Fibroblast of skin of abdomen (primary cell): ENCODE data around the gene EGFLAM.

Source experiments
- DNase-seq: peaks from one replicate; pipeline ENCODE4 v3.0.0-alpha.2; 2013

The EGFLAM gene

DNA sequence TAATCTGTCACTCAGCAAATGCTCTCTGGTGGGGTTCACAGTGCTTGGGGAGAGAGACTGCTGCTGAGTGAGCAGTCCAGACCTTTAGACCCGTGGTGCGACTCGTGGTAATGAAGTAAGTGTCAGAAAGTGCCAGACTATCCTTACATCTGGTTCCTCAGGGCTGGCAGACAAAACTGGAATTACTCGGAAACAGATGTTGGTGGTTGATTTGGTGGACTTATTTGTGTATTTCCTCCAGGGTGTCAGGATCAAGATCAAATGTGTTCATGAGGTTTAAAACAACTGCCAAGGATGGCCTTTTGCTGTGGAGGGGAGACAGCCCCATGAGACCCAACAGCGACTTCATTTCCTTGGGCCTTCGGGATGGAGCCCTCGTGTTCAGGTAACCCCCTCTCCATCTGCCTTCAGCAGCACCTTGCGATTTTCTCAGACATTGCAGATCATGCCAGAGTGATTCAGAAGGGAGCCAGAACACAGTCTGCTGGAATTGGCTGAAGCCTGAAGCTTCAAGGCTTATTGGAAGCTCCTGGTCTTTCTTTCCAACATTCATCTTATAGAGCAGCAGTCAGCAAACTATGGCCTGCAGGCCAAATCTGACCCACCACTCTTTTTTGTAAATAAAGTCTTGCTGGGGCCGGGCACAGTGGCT is 192.8 kb downstream of the EGFLAM start:
- DNase-seq: peak; percentile 33

DNA sequence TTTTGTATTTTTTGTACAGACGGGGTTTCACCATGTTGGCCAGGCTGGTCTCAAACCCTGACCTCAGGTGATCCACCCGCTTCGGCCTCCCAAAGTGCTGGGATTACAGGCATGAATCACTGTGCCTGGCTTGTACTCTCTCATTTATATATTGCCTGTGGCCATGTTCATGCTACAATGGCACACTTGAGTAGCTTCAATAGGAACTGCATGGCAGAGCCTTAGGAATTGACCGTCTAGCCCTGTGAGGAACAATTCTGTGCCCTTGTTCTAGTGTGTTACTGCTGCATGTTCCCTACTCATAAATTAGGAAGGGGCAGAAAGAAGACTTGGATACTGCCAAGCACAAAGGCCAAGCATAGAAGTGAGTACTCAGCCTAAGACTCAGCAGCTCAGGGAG is 193.8 kb downstream of the EGFLAM start:
- DNase-seq: no peak

DNA sequence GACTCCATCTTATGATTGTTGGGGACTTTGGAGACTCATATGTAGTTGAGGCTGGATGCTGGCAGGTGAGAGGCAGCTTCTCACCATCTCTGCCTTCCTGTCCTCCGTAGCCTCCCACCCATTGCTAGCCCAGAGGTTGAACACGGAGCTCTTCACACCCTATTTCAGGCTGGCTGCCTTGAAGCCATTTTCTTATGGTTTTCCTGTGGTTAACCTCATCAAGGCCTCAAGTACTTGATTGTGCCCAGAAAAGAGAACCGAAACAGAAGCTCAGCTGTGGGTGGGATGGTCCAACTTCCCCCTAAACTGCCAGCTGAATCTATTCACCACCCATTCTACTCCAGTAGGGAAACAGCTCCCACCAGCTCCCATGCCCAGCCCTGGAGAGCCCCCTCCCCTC is 195.1 kb downstream of the EGFLAM start:
- no peak for DNase-seq

DNA sequence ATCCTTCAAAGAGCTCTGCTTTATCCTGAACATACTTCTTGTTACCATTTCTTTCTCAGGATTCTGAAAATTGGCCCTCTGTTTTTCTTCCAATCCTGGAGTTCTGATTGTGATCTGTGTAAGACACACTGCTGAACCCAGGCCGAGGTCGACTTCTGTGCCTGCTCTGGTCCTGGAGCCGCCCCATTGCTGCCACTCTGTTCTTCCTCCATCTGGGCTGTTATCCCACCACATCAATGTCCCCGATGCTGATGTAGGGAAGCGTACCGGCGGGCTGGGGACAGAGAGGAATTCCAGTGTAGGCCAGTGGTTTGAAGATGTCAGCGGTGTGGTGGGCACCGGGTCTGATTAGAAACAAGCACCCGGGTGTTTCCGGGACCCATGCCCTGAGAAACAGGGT is 195.6 kb downstream of the EGFLAM start:
- DNase-seq: no peak

DNA sequence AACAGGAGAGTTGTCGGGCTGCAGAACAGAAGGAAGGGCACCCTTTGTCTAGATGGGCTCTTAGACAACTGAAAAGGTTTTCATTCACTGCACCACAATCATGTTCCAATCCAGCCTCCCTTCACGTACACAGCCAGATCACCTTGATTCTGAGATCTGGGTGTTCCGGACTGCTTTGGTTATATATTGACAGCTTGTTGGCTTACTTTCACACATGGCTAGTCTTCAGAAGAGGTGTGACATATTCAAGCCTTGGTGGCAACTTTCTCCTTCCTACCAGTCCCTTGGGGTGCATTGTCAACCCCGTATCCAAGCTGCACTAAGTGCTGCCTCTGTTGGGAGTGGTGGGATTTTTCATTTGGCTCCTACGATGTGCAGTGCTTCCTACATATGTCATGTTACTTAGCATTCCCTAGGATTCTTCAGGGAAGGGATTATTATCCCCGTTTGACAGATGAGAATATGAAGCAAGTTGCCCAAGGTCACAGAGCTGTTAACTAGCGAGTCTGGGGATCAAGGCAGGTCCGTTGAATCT is 197.5 kb downstream of the EGFLAM start:
- no peak for DNase-seq

DNA sequence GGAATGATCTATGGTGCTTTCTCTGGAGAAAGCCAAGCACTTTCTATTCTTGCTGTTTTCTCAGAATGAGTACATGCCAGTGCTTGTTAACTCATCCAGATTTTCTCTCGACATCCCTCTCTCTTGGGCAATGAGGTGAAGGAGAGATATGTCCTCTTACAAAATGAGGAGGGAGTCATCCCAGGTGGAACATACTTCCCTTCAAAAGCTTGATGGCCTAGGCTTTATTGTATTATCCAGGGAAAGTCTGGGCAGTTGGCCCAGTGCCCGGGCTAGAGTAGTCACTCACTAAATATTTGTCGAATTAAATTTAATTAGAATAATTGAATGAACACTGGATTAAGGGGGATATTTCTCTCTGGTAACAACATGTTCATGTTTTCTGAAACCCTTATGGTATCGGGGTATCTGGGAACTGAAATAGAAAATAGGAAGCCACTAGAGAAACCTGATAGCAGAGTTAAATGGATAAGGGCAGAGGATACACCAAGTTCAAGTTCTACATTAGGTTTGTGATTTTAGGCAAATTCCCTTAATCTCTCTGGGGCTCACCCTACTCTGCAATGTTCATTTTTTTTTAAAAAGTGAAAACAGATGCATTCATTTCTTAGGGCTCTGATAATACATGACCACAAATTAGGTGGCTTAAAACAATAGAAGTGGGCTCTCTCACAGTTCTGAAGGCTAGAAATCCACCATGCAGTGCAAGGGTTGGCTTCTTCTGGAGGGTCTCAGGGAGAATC is 198.5 kb downstream of the EGFLAM start:
- DNase-seq: peak; percentile 46

DNA sequence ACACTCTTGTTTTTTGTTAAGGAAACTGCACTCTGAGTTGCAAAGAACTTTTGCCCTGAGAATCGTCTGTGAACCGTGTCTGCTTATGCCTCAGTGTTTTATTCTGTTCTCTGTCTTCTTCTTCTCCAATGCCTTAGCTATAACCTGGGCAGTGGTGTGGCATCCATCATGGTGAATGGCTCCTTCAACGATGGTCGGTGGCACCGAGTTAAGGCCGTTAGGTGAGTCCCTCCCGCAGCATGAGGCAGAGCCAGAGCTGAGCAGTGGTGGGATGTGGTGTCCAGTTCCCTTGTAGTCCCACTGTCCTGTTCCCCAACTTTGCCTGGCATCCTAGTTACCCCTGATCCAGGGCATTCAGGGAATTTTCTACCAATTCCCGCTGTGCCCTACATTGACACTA is 199.8 kb downstream of the EGFLAM start:
- DNase-seq: no peak

DNA sequence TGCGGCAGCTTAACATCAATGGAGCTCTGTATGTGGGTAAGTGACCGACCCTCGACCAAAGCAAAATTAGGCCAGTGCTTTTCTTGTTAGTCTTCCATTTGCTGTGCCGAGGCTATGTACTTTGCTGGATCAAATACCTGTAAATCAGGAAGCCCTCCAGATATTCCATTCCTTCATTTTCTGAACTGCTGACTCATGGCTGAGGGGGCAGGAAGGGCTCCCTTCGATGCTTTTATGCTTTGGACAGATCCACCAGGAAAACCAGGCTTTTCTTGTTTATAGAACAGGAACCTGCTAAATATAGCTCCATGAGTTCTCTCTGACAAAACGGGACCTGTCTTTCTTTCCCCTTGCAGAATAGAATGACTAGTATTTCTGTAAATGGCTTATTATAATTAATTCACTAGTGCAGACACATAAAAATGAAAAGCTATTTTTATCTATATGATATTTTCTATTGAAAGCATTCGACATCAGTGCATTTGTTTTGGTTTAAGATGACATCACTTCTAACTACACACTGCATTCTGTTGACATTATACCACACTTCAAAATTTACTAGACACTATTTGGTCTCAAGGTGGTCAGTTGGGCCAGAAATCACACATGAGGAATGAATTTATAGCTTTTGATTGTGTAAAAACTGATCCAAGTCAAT is 204.7 kb downstream of the EGFLAM start:
- peak; percentile 43 for DNase-seq

DNA sequence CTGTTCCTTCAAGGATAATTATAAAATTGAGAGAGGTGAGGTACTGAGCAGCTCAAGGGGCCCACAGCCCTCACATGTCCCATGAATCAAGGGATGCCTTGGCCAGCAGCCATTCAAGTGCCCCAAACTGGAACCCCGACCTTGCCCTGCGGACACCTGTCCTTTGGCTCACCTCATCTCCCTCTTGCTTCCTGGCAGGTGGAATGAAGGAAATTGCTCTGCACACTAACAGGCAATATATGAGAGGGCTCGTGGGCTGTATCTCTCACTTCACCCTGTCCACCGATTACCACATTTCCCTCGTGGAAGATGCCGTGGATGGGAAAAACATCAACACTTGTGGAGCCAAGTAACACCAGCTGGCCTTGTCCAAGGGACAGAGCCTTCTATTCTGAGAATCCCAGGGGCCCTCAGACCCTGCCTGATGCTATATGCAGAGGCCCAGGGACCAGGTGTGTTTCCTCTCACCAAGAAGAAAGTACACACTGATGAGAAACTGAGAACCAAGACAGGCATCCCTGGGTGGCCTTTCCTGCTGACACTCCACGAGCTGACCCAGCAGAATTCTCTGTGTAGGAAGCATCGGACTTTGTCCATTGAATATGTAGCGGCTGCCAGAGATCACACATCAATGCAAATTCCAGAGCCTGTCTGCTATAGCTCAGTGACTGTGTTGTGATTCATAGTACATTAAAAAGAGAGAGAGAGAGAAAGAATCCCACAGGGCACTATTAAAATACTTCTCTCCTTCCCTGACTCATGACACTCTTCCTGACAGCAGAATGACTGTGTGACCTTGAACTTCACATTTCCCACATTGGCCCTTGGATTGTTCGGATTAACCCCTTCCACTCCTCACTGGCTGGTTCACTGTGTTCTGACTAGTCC is 205.5 kb downstream of the EGFLAM start:
- DNase-seq: peak; percentile 93

DNA sequence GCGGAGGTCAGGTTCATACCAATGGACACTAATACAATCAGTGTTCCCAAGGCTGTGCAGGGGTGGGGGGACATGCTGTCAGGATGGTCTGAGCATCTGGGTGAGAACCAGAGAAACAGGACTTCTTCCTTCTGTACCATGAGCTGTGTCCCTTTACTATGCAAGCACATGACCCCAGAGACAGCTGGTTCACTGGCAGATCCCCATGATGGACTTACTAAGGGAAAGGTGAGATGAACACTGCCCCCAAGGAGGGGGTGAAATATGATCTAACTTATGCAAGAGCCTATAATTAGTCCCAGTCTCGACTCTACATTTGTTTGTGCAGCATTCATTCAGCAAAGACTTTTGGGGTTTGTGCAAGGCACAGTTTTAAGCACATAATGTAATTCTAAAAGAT is 206.7 kb downstream of the EGFLAM start:
- peak; percentile 41 for DNase-seq

DNA sequence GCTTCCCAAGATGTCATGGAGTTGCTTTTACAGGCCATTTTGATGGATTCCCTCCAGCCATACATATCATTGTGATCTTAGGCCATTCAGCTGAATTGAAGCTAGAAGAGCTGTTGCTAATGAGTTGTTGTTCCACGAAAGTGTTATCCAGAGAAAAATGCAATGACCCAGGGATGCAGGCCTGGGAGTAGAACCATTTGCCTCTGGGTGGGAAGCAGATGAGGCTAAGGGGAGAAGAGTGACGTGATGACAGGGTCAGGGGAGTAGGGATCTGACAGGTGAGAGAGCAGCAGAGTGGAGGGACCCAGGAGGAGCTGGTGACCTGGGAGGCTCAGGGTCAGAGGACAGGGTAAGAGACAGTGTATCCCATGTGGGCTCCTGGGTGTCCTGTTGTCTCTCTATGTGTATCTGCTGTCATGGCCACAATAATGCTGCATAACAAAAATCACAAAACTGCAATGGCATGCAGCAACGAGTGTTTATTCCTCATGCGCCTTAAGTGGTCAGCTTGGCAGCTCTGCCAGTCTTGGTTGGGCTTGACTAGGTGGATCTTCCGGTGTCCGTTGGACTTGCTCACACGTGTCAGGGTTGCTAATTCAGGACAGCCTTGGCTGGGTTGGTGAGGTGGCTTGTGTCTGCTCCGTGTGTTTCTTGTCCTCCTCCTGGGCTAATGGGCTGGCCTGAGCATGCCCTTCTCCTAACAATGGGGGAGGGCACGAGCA is 207.5 kb downstream of the EGFLAM start:
- DNase-seq: no peak

DNA sequence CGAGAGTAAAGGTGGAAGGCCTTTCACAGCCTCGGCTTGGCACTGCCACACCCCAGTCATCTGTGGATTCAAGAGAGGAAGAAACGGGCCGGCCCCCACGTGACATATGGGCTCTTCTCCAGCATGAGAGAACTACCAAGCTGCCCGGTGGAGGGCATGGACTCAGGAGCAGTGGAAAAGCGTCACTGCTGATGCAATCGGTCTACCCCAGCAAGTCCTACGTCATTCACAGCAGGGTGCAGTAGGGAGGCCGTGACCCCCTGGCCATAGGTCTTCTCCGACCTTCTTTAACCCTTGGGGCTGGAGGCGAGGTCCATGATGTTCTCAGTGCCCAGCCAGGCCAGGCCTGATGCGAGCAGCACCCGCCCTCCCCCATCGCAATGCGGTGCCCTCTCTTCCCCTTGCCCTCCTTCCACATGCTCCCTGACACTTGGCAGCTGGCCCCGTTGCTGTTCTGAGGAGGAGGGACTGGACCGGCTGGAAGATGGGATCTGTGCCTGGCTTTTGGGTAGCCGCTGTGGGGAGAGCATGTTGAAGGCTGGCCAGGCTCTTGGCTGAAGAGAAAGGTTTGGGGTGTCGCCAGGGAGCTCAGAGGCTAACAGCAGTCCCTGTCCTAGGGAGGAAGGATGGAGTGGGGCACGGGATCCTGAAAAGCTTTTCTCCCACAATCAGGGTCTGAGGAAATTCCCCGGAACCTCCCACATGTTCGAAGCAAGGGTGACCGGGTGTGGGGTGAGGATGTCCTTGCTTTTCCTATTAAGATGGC is 208.2 kb downstream of the EGFLAM start:
- no peak for DNase-seq

DNA sequence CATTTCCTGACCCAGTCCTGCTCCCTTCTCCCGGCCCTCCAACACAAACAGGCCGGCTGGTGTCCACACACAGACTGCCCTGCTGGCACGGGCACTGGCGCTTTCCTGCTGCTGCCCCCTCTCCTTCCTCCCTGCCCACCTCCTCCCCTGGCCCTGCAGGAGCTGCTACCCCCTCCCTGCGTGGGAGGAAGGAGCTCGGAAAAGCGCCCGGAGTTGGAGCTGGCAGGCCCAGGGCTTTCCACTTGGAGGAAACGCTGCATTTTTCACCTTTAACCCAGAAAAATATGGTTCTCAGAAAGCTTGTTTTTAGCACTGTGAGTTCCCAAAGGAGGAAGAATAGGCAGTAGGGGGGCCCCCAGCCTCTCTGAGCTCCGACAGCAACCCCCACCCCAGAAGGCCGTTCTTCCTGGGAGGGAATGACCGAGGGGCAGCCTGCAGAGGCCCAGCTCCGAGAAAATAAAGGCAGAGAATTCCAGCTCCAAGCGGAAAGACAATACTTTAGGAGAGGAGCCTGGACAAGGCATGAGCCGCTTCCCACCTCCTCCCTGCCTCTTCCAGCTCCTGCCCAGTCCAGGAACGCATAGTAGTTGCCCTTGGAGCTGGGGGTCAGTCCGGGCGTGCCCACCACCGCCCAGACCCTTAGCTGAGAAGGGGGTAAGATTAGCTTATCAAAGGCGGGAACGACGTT is 209.1 kb downstream of the EGFLAM start:
- DNase-seq: peak; percentile 20

DNA sequence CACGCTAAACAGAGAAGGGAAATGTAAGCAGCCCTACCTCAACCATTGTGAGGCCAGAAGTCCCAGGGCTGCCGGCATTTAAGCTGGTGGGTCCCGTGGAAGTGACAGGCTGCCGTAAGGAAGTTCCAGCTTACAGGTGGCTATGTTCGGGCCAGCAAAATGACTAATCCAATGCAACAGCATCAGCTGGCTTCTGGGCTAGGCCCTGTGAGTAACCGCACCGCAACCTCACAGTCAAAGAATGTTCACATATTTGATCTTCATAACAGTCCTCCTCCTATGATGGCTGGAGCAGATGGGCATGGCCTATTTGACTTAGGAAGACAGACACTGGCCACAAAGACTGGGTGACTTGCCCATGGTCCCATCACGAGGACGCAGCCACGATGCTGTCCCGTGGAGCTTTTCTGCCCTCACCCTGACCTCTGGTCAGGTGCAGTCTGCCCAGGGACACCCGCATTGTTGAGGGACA is 209.9 kb downstream of the EGFLAM start:
- peak; percentile 89 for DNase-seq

DNA sequence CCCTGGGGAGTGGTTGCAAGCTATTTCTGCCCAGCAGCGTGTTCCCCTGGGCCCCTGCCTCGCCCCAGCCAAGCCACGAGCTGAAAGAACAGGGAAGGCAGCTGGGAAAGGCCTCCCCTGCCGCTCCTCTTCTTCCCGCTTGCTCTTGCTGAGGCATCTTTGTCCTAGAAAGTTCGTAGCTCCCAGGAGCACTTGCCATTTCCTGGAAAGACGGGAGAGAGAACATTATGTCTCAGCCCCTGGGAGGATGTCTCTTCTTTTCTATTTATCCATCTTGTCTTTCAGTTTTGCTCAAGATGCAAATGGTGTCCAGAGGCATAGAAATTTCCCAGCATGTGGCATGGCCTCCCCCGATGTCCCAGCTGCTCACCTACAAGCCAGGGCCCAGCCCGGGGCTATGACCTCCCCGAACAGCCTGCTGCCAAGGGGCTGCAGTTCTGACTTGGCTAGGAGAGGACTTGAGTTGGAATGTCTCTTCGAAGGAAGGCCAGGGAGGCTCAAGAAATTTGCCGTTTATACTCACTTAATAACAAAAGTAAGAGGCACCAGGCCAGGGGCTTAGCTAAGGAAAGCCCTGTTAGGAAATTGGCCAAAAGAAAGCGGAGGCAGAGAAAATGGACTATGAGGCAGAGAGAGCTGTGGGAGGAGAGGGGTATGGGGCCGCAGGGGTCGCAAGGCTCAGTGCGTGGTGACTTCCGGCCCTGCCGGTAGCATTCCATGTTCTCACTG is 210.8 kb downstream of the EGFLAM start:
- DNase-seq: no peak

DNA sequence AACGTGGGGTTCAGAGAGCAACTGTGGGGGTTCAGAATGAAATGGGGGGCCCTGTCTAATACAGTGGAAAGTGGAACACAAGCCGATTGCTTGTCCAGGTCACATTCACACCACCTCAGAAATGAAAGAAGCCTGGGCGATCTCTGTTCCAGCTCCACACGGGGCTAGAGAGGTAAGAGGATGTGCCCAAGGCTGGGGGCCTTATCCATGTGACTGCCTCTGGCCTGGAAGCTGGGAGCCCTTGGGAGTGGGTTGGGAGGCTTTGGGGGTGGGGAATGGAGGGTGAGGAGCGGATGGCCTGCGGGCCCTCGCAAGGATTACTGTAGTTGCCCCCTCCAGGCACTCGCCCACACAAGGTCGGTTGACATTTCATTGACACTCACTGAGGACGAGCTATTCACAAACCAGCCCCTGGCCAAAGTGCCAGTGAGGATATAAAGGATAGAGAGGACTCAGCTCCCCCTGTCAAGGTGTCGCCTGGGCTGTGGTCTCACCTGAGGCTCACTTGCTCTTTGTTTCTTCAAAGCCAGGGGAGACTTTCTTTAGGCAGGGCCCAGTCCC is 211.4 kb downstream of the EGFLAM start:
- no peak for DNase-seq

DNA sequence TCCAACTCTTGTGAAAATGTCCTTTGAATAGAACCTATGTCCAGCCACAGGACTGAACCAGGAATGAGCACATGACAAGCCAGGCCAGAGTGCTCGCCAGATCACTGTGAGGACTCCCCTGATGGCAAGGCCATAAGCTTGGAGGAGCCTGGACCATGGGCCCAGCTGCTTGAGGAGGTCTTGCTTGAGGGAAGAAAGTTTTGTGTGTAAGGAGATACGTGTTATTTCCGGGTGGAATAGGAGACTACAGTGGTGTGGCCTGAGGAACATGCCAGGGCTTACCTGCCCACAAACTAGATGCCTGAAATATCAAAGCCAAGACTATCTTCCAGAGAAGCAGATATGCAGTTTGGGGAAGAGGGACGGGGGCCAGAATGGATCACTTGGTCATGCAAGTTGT is 213.3 kb downstream of the EGFLAM start:
- DNase-seq: no peak

DNA sequence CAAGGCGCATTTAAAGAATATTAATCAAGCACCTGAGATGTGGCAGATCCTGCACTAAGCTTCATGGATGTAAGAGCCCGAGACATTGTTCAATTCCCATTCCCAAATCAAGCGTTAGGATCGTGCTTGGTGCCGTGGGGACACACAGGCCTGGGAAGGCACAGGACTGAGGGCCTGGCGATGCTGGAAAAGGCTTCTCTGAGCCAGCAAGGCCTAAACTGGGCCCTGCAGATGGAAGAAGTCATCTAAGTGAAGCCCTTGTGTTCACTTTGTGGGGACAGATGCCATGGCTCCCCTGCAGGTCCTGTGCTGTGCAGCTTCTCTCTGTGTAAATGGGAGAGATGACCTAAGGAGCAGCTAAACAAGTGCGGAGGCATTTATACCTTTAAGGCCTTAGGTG is 214.2 kb downstream of the EGFLAM start:
- no peak for DNase-seq

DNA sequence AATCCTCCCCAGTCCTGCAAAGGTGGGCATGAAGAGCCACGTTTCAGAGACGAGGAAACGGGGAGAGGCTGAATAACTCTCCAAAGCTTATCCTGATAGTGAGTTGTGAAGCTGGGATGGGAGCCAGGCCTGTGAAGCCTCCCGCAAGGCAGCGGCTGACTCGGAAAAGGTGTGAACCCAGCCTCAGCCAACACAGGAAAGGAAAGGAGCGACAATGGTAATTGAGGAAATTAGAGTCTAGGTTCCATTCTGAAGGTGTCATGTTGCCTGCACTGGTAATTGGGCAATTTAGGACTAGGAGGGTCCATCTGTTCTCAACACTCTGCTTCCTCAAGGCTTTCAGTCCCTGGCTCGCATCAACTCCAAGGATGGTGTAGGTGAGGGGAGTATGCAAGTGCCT is 214.6 kb downstream of the EGFLAM start:
- DNase-seq: no peak
